Subcutaneous adipose tissue (tissue), 4 donors: Measurements from ENCODE around the gene GOLGA7B. TPM values are rescaled to one million over a fixed set of nuclear protein-coding genes. Genes with fewer than 3 reads are reported as not detected.

Experiments
- total RNA-seq, 4 donors: library from RNA; depleted of rRNA; stranded (reverse); fragments of >200 nt; gene quantifications; one replicate each; pipeline ENCODE4 v1.1.0, GENCODE V29; 2016
- TF ChIP-seq, protein P1 (sequence below): fragments of 450-650 bp; IDR thresholded peaks from one replicate; pipeline ENCODE4 v1.5.1; 2016; ENCODE audit warnings: low read depth, mild to moderate bottlenecking, control low read depth, antibody characterized with exemption, moderate library complexity

The GOLGA7B gene
- total RNA-seq, 4 donors from 2014 or later: 2.6 to 3.2 (median 3.2) TPM; not detected in 1

DNA sequence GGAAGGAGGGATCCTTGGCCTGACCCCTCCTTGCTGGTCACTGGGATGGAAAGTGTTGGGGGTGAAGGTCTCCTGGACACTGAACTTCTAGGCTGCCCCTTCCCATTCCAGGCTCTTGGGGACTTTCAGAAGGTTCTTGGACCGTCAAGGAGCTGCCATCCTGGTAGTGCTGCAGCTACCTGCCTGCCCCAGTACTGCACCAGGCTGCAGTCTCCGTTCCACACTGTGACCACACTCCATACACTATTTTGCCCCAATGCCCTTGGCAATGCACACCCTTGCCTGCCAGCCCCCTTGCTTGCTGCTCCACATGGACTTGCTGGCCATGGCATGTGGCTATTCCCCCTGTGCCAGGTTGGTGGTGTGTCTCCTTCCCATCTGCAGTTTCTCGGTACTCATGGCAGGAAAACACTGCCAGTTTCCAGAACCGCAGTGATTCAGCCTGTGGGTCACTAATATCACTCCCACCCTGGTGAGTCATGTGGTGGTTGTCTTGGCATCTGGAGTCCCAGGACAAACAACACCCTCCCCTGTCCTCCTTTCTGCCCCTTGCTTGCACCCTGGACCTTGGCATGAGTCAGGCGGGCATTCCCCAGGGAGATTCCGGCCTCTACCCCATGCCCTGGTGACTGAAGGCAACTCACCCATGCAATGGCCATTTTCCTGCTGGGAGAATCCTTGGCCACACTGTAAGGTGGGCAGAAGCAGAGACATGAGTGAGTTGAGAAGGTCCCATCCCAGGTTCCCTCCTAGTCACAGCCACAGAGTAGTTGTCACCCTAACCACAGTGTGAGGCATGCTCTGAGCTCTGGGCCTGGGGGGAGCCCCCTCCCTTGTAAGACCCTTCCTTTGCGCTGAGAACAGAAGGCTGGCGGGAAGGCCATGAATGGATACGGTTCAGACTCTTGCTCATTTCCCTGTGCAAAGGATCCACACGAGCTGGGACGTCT lies 32.8 kb downstream of the GOLGA7B start:
- TF ChIP-seq, protein P1, sequence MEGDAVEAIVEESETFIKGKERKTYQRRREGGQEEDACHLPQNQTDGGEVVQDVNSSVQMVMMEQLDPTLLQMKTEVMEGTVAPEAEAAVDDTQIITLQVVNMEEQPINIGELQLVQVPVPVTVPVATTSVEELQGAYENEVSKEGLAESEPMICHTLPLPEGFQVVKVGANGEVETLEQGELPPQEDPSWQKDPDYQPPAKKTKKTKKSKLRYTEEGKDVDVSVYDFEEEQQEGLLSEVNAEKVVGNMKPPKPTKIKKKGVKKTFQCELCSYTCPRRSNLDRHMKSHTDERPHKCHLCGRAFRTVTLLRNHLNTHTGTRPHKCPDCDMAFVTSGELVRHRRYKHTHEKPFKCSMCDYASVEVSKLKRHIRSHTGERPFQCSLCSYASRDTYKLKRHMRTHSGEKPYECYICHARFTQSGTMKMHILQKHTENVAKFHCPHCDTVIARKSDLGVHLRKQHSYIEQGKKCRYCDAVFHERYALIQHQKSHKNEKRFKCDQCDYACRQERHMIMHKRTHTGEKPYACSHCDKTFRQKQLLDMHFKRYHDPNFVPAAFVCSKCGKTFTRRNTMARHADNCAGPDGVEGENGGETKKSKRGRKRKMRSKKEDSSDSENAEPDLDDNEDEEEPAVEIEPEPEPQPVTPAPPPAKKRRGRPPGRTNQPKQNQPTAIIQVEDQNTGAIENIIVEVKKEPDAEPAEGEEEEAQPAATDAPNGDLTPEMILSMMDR: no peak

DNA sequence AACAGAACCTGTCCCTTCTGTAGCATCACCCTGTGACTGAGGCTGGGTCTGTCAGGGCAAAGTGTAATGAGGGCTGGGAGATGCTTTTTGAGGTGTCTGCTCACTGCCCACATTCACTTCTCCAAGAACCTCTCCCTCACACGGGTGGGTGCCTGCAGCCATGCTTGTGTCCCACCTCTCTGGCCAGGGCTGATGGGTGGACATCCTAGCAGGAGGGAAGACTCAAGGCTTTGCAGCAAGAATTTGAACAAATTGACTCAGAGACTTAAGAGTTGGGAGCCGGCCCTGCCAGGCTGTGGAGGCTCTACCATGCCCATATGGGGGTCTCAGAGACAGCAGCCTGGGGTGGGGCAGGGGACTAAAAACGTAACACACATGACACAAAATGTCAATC lies 33.4 kb downstream of the GOLGA7B start:
- TF ChIP-seq, protein P1: no peak

DNA sequence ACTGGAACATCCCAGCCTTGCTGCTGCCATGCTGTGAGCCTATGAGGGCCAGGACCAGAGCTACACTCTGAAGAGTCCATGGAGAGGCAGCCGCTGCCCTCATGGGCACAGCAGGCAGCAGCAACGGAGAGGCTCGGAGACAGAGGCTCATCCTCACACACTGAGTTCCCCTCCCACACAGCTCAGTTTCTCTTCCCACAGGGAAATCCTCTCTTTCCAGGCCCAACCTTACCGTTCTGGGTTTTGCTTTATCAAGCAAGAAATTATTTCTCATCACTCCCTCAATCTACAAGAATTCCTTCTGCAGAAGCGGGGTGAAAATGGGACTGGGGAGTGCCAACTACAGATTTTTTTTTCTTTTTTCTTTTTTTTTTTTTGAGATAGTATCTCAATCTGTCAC lies 36.6 kb downstream of the GOLGA7B start:
- TF ChIP-seq, protein P1: no peak

DNA sequence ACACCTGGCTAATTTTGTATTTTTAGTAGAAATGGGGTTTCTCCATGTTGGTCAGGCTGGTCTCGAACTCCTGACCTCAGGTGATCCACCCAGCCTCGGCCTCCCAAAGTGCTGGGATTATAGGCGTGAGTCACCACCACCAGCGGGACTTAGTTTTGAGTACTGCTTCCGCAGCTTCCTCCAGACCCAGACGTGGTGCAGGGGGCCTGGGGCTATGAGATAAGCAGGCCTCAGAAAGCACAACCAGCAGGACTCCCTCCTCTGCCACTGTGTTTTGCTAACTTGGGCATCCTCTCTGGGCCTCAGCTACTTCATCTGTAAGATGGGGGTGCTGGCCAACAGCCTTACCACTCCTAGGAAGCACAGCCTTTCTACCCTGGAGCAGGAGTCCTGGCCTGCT lies 37.8 kb downstream of the GOLGA7B start:
- TF ChIP-seq, protein P1: no peak

DNA sequence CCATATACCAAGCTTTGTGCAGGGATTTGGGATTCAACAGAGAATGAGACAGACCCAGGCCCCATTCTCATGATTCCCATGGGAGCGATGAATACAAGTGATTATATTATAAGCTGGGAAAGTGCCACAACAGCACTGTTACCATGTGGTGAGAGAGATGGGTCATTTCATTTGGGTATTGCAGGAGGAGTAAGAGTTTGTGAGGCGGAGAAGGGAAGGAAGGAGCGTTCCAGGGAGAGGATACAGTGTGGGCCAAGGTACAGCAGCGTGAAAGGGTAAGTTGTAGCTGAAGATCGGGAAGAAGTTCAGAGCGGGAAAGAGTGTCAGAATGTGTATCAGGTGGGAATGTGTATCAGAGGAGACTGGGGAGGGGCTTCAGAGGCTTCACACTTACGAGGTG lies 38.5 kb downstream of the GOLGA7B start:
- TF ChIP-seq, protein P1: no peak

DNA sequence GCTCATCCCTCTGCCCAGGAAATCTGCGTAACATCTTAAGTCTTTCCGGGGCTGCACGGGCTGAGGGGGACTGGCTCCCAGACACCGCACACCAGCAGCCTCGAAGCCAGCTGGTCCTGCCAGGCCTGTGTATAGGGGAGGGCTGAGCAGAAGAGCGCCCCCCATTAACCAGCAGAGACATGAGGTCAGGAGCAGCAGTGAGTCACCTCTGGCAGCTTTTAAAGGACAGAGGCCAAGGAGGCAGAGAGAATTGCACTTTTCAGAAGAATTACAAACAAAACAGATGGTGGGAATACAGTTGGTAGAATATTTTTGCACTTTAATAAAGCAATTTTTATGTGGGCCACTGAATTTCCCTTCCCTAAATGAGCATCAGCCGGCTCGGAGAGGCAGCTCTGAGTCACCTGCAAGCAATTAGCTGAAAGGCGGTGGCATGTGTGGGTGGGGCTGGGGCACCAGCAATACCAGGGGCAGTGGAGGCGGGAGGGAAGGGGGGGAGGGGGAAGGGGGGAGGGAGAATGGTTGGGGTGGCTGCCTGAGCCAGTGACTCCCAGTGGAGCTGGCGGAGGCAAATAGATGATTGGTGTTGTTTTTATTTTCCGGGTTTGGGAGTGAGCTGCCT lies 39.1 kb downstream of the GOLGA7B start:
- TF ChIP-seq, protein P1: no peak

DNA sequence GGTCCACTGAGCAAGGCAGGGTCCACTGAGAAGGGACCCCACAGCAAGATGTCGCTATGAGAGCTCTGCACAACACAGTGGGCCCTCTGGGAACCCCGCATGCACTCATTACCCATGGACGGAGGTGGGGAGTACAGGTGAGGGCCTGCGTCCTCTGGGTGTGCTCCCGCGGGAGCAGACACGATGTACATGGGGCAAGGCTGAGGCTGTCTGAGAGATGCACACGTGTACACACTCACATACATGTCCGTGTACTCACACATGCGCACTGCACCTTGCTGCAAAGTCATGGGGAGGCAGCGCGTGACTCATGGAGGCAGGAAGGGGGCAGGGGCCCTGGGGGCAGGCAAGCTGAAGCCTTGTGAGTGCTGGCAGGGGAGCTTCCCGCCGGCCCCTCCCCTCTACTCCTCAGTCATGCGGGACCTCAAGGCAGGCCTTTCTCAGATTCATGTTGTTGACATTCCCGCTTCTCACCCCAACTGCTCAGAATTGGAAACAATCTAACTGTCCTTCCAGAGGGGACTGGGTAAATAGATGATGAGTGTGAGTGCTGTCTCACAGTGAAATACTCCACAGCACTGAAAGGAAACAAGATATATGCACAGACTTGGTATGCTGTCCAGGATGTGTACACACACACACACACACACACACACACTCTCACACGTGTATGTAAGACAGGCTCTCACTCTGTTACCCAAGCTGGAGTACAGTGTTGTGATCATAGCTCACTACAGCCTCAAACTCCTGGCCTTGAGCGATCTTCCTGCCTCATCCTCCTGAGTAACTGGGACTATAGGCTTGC lies 40.0 kb downstream of the GOLGA7B start:
- TF ChIP-seq, protein P1: no peak
